ENCODE data around the gene IFNL1.
A peak's percentile ranks its signal among the peaks of the same experiment; 100 is the strongest.
"Not testable (repeated sequence)": the region's sequence is repeated elsewhere in the genome, so short reads cannot be mapped to it uniquely, and the experiment has no call there.

Gene IFNL1

GRCh38 chr19:39325778-39326665 lies 29.8 kb downstream of the IFNL1 start:
- H3K4me3 ChIP-seq (ENCODE audit: low read length), result no peak overlapping the region
- no peak for TF ChIP-seq ZNF274 (IDR thresholded peaks at IDR 0.05; ENCODE audit: low read depth, low read length)

DNA sequence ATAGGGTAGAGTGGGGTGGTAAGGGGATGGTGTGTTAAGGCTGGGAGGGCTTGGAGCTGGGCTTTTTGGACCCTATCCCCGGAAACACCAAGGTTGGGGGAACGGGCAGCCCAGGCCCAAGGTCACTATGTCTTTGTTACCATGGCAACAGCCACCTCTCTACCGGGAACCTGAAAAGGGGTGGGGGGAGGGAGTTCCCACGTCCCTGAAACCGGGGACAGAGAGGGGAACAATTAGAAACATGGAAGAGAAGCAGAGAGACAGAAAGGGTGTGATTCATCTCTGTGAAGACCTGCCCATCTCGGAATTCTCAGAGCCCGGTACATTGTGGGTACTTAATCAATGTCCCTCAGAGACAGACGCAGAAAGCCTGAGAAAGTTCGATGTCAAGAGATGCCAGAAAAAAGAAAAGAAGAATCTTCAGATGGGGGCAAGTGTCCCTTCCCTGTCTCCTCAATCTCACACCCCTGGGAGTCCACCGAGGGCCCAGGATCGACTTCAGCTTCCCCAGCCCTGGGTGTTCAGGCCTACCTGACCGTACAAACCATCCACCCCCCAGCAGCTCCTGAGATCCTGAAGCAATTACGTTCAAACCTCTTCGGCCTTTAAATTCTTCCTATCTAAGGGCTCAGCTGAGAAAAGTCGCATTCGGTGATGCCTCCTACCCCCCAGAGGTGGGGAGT lies 31.3 kb downstream of the IFNL1 start:
- TF ChIP-seq ZNF274 (IDR thresholded peaks at IDR 0.05; ENCODE audit: low read depth, low read length), result no peak
- H3K4me3 ChIP-seq (ENCODE audit: low read length), result no peak overlapping the region

- H3K4me3 ChIP-seq (ENCODE audit: low read length), result no peak overlapping the region
- TF ChIP-seq ZNF274 (IDR thresholded peaks at IDR 0.05; ENCODE audit: low read depth, low read length), result no peak
These were observed 32.0 kb downstream of the IFNL1 start for GRCh38 chr19:39328046-39328705.

DNA sequence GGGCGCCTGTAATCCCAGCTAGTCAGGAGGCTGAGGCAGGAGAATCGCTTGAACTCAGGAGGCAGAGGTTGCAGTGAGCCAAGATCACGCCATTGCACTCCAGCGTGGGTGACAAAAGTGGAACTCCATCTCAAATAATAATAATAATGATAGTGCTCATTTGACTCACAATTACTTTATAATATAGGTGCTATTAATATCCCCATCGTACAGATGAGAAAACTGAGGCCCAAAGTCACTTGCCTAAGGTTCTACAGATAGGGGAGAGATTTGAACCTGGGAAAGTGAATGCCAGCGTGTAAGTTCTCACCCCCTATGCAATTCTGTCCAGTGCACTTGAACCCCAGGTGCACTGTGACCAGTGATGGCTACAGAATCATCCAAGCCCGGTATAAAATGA lies 33.7 kb downstream of the IFNL1 start:
- TF ChIP-seq ZNF274 (IDR thresholded peaks at IDR 0.05; ENCODE audit: low read depth, low read length), result no peak
- H3K4me3 ChIP-seq (ENCODE audit: low read length), result no peak overlapping the region

- H3K4me3 ChIP-seq (ENCODE audit: low read length), result no peak overlapping the region
- no peak for TF ChIP-seq ZNF274 (IDR thresholded peaks at IDR 0.05; ENCODE audit: low read depth, low read length)
These were observed 36.1 kb downstream of the IFNL1 start for GRCh38 chr19:39332293-39332692.

- H3K4me3 ChIP-seq (ENCODE audit: low read length), result not testable (repeated sequence)
These were observed 36.5 kb downstream of the IFNL1 start for GRCh38 chr19:39332738-39333137.

GRCh38 chr19:39333507-39333906 lies 37.3 kb downstream of the IFNL1 start:
- H3K4me3 ChIP-seq (ENCODE audit: low read length), result no peak overlapping the region
- TF ChIP-seq ZNF274 (IDR thresholded peaks at IDR 0.05; ENCODE audit: low read depth, low read length), result no peak

DNA sequence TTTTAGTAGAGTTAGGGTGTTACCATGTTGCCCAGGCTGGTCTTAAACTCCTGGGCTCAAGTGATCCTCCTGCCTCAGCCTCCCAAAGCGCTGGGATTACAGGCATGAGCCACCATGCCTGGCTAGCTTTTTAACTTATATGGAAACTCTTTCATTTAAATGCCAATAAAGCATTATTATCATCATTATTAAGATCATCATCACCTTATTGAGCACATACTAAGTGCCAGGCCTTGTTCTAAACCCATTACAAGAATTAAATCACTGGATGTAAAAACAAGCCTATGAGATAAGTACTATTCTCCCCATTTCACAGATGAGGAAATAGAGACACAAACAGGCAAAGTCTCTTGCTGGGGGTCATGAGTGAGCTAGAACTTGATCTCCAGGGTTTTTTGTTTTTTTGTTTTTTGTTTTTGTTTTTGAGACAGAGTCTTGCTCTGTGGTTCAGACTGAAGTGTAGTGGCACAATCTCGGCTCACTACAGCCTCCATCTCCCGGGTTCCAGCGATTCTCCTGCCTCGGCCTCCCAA lies 38.3 kb downstream of the IFNL1 start:
- H3K4me3 ChIP-seq (ENCODE audit: low read length), result peak overlapping the region; percentile 71; the same call in 1 of the 2 replicates
- TF ChIP-seq ZNF274 (IDR thresholded peaks at IDR 0.05; ENCODE audit: low read depth, low read length), result no peak

DNA sequence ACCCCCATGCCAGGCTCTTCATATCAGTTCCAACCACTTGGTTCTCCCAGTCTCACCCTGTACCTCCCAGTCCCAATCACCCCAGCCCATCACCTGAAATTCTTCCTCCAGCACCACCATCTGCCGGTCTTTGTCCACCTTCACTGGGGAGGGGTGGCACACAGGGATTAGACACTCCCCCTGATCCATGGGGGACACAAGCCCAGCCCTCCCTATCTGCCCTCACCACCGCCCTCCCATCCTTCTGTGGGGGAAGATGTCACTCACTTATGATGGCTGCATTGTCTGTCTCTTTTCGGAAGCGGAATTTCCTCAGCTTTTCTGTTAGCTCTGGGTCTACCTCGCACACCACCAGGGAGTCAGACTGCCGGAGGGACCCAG lies 39.0 kb downstream of the IFNL1 start:
- TF ChIP-seq ZNF274 (IDR thresholded peaks at IDR 0.05; ENCODE audit: low read depth, low read length), result no peak
- H3K4me3 ChIP-seq (ENCODE audit: low read length), result peak overlapping the region; percentile 71; the same call in 1 of the 2 replicates

GRCh38 chr19:39336483-39336882 lies 40.3 kb downstream of the IFNL1 start:
- no peak for TF ChIP-seq ZNF274 (IDR thresholded peaks at IDR 0.05; ENCODE audit: low read depth, low read length)
- H3K4me3 ChIP-seq (ENCODE audit: low read length), result no peak overlapping the region

- no peak for TF ChIP-seq ZNF274 (IDR thresholded peaks at IDR 0.05; ENCODE audit: low read depth, low read length)
- H3K4me3 ChIP-seq (ENCODE audit: low read length), result no peak overlapping the region
These were observed 43.5 kb downstream of the IFNL1 start for GRCh38 chr19:39339674-39340073.

DNA sequence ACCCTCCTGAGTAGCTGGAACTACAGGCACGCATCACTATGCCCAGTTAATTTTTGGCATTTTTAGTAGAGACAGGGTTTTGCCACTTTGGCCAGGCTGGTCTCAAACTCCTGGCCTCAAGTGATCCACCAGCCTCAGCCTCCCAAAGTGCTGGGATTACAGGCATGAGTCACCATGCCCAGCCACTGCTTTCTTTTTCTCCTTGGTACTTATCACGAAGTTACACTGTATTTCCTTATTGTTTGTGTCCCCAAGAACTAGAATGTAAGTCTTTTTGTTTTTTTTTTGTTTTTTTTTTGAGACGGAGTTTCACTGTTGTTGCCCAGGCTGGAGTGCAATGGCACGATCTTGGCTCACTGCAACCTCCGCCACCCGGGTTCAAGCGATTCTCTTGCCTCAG lies 43.9 kb downstream of the IFNL1 start:
- not testable (repeated sequence) for H3K4me3 ChIP-seq (ENCODE audit: low read length)

DNA sequence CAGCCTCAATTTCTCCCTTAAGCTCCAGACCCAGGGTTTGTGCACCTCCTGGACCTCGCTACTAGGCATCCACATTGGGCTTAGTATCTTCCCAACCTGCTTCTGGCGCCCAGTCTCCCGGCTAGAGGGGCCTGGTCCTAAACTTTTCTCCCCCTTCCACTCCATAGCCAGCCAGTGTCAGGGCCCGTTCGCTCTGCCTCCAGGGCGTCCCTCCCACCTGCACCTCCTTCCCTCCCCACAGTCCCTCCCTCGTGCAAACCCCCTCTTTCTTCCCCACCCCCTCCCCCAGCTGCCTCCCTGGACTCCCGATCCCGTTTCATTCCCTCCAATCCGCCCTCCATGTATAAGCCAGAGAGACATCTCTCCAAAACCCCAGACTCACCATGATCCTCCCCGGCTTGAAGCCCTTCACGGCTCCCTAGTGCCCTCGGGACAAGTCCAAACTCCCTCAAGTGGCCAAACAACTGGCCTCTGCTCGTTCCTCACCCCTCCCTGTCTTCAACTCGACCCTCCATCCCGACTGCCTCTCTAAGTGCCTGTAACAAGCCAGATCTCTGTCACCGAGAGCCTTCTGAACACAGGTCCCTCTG lies 45.0 kb downstream of the IFNL1 start:
- TF ChIP-seq ZNF274 (IDR thresholded peaks at IDR 0.05; ENCODE audit: low read depth, low read length), result no peak

More for the DNA sequence above, 45.0 kb downstream of the IFNL1 start:
- peak overlapping the region; percentile 84 for H3K4me3 ChIP-seq (ENCODE audit: low read length)
